ENCODE data around the gene ANGEL2.

ANGEL2 gene

DNA sequence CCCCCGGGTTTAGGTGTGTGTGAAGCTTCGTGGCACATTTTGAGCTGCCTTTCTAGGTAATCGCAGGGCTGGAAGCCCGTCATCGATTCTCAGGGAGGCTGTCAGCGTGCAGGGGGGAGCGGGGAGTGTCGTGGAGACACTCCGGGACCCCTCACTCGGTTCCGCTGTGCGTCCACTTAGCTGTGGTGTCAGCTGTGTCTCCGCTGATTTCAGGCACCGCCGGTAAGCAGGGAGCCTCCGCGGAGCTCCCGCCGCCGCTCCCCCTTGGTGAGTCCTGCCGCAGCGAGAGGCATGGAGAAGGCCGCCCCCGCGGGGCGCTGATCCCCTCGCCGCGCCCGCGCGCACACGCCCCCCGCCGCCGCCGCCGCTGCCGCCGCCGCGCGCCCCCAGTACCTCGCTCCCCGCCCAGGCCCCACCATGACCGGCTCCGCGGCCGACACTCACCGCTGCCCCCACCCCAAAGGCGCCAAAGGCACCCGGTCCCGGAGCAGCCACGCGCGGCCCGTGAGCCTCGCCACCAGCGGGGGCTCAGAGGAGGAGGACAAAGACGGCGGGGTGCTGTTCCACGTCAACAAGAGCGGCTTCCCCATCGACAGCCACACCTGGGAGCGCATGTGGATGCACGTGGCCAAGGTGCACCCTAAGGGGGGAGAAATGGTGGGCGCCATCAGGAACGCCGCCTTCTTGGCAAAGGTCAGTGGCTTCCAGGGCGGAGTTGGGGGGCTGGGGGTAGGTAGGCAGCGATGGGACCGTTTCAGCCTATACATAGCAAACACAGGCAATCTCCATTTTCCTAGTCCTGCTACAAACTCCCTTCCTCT lies 64.3 kb downstream of the ANGEL2 start:
- peak; percentile 7 for DNase-seq (ENCODE audit: low read depth)

DNA sequence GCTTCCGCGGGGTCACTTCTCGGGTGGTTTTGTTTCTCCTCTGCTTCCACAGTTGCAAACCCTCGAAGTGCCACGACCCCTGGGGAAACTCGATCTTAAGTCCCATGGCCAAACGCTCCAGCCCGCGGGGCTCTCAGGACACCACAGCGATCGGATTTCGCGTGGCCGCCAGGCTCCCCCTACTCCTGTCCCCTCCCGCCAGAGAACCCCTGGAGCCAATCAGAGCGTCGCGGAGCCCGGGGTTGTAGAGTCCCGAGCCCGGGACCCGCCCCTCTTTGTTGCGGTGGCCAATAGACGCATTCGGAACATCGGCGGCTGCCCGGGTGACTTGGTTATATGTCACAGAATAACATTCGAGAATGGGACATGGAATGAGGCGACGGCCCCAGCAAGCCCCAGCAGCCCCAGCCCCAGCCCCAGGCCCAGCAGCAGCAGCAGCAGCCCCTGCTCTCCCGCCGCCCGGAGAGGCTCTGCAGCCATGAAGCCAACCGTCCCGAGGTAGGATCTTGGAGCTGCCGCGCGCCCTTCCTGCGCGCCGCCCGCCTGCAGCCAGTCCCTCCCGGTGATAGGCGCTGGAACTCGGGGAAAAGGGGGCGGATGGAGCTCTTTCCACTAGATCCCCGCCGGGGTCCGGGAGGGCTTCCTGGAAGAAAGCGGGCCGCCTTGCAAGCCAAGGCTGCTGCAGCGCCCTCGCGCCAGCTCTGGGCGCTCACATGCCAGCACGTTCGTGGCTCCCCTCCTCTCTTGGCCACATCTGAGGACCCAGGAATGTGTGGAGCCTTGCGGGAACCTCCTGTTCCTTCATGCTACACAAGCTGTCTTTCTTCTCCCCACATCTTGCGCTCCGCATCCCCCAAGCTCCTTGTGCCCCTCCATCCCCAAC lies 65.2 kb downstream of the ANGEL2 start, which contains the start of gene VASH2:
TSS of gene VASH2 (plus strand) at position 299 of the 883 bp plus-strand sequence. CDS start 1,002 bp downstream, outside the sequence.
- DNase-seq (ENCODE audit: low read depth): peak; percentile 81

DNA sequence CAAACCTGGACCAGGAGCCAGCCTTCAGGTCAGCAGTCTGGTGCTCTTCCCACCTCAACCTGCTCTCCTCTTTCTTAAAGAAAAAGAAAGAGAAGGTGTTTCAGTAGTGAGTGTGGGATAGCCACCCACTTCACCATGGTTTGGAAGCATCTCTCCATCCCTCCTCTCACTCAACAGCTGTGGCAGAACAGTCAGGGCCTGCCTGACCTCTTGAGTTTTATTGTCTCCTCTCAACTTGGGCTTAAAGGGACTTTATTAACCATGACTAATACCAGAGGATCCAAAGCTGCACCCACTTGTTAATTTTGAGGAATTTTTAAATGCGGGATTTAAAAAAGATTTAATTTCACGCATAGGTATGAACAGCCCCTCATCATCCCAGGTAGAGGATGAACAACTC lies 65.9 kb downstream of the ANGEL2 start:
- DNase-seq (ENCODE audit: low read depth): no peak

GRCh38 chr1:212946872-212947271 lies 68.8 kb downstream of the ANGEL2 start:
- no peak for DNase-seq (ENCODE audit: low read depth)

GRCh38 chr1:212945463-212946160 lies 70.1 kb downstream of the ANGEL2 start:
- DNase-seq (ENCODE audit: low read depth): no peak

DNA sequence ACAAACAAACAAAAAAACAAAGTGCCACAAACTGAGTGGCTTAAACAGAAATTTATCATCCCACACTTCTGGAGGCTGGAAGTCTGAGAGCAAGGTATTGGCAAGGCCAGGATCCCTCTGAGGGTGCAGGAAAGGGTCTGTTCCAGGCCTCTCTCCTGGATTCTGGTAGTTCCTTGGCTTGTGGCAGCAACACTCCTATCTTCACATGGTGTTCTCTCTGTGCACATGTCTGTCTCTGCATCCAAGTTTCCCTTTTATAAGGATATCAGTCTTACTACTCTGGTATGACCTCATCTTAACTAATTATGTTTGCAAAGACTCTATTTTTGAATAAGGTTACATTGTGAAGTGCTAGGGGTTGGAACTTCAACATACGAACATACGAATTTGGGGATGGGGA lies 70.6 kb downstream of the ANGEL2 start:
- no peak for DNase-seq (ENCODE audit: low read depth)

- DNase-seq (ENCODE audit: low read depth): no peak
These were observed 71.3 kb downstream of the ANGEL2 start for GRCh38 chr1:212944229-212944901.

- DNase-seq (ENCODE audit: low read depth): no peak
These were observed 72.3 kb downstream of the ANGEL2 start for GRCh38 chr1:212943393-212943710.

GRCh38 chr1:212942679-212943392 lies 72.8 kb downstream of the ANGEL2 start:
- no peak for DNase-seq (ENCODE audit: low read depth)
